ENCODE results near the gene NUDCD3.

GRCh38 chr7:44438816-44439215, 51.6 kb downstream of the NUDCD3 start:
- TF ChIP-seq, protein P1, sequence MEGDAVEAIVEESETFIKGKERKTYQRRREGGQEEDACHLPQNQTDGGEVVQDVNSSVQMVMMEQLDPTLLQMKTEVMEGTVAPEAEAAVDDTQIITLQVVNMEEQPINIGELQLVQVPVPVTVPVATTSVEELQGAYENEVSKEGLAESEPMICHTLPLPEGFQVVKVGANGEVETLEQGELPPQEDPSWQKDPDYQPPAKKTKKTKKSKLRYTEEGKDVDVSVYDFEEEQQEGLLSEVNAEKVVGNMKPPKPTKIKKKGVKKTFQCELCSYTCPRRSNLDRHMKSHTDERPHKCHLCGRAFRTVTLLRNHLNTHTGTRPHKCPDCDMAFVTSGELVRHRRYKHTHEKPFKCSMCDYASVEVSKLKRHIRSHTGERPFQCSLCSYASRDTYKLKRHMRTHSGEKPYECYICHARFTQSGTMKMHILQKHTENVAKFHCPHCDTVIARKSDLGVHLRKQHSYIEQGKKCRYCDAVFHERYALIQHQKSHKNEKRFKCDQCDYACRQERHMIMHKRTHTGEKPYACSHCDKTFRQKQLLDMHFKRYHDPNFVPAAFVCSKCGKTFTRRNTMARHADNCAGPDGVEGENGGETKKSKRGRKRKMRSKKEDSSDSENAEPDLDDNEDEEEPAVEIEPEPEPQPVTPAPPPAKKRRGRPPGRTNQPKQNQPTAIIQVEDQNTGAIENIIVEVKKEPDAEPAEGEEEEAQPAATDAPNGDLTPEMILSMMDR (IDR thresholded peaks at IDR 0.05) = no peak
- no peak for TF ChIP-seq POLR2A (IDR thresholded peaks at IDR 0.05)
